GM19035 (cell line): Measurements from ENCODE around the gene MED26.
A peak's percentile ranks its signal among the peaks of the same experiment; 100 is the strongest.

Source experiments
- ATAC-seq: cut with Tn5 transposase; IDR thresholded peaks from one replicate; pipeline ENCODE4 v1.9.1; 2021; ENCODE audit not compliant: unreplicated experiment

The MED26 gene

DNA sequence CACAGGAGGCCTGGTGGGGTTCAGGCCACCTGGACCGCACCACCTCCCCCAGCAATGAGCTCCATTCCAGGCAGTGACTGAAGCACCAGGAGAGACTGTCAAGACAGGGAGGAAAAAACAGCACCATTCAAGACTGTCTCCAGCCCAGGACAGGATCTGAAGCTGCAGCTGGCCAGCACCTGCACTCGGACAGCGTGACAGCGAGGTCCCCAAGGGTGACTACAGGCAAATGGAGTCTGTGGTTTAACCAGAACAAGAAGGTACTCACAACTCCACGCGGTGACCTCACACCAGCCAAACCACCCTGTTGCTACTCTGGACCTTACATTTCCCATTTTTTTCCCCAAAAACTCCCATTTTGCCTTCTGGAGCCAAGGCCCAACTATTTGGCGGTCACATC lies 9.8 kb downstream of the MED26 start:
- ATAC-seq = no peak

DNA sequence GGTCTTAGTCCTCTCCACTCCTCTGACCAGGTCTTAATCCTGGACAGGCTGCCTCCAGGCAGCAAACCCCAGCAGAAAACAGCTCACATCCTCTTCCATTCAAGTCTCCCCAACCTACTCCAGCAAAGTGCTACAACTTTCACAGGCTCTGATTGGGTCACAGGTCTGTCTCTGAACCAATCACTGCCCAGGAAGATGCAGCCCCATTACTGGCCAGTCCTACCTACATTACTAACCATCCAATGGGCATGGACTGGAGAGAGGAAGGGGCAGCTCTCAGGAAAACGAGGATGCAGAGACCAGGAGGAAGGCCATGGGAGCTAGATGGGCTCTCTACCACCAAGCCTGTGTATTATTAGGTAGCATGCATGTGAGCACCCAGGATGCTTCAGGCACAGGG lies 12.2 kb downstream of the MED26 start:
- no peak for ATAC-seq

DNA sequence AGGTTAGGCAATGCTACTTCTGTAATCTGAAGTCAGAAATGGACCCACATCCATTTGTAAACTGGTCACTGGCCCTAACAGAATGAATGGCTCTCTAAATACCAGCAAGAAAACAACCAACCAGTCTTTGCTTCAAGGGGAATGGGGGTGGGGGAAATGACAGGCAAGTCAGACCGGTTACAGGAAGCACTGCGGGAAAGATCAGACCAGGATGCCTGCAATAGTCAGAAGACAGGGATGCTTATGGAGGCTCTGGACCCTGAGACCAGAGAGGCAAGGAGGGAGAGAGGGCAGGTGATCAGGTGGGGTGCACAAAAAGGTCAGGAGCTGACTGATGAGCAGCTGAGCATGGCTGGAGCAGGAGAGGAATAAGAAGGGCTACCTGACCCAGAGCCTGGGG lies 13.1 kb downstream of the MED26 start:
- ATAC-seq = no peak

DNA sequence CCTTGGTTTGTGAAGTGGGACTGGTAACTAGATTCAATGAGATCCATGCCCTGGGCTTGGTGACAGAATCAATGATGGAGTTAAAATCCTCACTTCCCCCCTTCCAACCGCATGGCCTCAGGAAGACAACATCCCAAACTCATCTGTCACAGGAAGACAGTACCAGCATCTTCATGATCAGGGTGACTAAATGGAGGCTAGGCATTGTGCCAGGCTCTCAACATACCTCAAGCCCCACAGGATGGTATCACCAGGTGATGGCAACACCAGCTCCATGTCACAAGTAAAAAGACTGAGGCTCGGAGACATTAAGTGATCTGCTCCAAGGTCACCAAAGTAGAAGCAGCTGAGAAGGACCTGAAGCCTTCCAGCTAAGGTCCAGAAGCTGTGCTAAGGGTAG lies 14.2 kb downstream of the MED26 start:
- no peak for ATAC-seq

DNA sequence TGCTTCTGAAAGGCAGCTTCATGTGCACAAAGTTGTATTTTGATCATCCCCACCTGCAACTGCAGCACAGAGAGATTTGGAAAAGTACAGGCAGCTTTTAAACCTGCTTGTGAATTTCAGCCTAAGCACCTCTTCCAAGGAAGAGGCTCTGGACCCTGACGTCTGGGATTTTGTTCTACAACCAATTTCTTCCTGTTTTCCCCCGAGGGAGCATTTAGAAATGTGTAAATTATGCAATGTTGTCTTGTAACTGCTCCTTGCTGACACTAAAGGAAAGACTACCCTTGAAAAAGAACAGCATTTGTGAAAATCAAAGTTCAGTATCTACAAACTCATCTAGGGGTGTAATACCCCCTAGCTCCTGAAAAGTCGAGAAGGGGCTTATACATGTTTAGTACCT lies 15.4 kb downstream of the MED26 start:
- ATAC-seq = no peak

DNA sequence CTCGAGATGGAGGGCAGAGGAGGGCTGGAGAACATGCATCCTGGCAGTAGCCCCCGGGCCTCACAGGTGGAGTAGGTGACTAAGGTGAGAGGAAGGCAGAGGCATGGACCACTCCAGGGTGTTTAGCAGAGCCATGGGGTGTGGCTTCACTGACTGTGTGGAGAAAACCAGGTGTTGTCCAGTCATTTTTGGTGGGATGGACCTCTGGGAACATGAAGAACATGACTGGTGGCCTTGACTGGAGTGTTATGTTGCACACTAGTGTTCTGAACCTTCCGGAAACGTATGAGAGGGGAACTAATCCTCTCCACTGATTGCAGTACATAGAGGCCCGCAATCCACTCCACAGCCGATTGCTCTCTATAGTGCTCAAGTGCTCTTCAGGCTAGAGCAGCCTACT lies 16.9 kb downstream of the MED26 start:
- ATAC-seq = no peak

DNA sequence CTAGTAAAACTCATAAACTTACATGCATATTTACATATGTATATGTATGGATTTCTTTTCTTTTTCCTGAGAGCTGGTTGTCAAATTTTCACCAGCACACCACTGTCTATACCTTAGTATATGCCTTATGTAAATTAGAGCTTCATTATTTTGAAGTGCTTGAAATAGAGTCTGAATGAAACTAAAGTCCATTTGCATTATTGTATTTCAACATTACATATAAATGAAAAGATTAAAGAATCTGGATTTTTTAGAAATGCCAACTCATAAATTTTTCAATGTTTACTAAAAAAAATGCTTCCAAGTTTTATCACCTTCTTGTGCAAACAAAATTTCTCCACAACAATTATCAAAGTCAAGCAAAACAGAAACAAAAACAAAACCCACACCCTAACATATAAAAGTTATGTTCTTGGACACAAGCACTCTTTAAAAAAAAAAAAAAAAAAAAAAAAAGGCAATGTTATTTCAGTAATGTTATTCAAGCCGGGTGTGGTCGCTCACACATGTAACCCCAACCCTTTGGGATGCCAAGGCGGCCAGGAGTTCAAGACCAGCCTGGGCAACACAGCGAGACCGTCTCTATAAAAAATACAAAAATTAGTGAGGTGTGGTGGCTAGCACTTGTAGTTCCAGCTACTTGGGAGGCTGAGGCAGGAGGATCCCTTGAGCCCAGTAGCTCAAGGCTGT lies 18.3 kb downstream of the MED26 start:
- ATAC-seq = no peak

DNA sequence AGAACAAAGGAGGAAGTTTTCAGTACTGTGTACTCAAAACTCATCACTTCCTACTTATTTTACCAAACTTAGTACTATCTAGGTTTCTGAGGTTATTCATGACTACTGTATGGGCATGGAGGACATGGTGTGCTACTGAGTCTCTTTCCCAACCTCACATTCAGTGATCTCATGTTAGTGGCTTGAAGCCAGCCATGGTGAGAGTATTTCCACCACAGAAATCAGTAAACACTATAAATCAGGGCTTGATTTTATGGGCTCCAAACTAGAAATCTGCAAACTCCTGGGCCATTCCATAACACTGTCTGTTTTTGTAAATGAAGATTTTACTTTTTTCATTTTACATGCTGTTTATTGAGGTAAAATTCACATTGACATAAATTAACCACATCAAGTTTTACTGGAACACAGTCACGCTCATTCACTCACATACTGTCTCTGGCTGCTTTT lies 19.7 kb downstream of the MED26 start:
- ATAC-seq = no peak

DNA sequence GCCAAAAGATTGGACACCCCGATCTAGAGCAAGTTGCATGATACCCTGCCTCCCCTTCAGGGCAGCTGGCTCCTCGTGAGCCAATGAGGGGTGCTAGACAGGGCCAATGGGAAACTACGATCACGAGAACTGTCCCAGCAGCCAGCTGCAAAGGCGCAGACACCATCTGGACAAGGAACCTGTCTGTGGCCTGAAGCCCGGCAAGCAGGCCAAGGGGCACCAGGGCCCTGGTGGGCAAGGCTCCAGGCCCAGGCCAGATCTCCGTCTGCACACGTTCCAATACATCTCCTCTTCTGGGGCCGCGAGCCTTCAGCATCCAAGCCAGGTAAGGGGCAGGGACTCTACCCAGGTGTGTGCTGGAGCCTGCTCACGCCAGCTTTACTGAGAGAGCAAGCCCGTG lies 20.2 kb downstream of the MED26 start:
- no peak for ATAC-seq

DNA sequence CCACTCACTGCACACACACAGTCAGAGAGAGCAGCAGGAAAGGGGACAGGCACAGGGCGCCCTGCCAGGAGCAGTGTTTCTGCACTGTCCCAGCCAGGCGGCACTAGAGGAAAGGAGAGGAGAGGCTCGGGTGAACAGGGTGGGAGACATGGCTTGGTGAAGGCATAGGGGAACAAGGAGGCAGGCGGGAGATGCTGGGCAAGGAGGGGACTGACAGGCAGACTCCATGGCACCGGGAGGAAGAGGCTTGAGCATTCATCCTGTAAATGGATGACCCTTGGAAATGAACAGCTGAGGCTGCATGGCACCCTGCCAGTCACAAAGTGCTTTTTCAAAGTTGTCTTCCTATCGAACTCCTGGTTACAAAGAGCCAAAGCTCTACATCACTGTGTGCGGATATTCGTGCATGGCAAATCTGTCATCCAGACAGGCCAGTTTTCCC lies 22.4 kb downstream of the MED26 start:
- ATAC-seq = no peak

DNA sequence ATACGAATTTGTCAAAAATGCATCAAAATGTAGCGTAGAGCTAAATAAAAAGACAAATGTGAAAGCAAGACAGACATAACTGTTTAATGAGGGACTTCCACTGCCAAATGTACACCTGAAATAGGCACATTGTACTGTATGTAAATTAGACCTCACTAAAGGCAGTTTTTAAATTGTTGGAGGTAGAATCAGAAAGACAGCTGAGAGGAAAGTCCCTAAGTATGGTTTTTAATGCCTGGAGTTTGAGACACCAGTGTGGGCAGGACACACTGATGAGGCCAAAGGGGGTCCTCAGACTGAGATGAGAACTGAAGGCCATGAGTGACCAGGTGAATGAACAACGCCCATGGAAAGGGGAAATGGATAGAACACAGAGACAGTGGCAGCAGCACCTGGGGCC lies 22.9 kb downstream of the MED26 start:
- ATAC-seq = no peak

DNA sequence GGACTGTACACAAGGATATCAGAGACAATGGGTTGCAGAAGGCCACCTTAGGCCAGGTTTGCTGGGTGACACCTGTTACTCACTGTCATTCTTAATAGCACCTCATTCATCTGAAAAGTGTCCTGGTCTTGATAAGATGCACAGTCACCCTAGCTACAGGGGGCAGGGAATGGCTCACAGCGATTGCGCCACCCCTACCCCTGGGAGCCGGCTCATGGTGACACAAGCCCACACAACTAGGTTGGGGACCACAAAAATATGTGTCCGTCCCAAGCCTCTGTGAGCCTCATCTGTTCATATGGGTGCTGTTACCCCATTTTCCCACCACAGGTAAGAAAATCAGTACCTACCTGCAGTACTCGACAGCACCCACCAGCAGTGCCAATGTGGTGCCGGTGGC lies 23.4 kb downstream of the MED26 start:
- no peak for ATAC-seq

DNA sequence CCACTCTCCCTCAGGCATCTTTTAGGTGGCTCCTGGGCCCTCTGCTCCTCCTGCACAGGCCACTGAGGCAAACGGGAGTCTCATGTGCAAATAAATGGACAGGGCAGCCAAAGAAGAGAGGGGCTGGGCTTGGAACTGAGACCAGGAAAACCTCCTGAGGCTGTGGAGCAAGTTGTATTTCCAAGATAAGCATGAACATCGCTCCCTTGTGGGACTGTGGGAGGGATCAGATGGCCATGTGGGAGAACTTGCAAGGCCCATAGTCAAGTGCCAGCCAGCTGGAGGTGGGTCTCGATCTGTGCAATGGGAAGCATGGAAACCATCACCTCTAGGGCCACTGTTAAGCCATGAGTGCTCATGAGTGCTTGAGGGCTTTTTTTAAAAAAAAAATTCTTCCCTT lies 24.9 kb downstream of the MED26 start:
- no peak for ATAC-seq

DNA sequence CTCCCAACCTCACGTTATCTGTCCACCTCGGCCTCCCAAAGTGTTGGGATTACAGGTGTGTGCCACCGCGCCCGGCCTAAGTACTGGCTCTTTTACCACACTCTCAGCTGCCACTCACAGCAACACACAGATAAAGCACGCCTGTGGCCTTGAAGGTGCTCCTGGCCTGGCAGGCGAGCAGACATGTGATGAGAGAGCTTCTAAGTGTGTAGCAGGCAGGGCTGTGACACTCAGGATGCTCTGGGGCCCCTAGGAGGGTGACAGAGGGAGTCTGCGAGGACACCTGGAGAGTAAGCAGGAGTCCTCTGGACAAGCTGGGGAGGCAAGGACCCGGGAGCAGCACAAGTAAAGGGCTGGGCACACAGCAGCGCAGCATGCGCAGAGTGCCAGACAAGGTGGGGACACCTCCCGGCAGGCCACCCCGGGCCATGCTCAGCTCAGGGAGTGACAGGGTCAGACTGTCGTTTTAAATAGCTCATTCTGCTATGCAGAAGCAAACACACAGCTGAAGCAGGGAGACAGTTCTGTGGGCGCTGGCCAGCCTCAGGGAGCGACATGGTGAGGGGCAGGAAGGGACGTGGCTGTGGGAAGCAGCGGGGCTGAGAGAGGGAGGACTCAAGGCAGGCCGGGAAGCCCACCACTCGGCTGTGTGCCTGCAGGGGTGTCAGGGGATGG lies 26.5 kb downstream of the MED26 start:
- no peak for ATAC-seq

DNA sequence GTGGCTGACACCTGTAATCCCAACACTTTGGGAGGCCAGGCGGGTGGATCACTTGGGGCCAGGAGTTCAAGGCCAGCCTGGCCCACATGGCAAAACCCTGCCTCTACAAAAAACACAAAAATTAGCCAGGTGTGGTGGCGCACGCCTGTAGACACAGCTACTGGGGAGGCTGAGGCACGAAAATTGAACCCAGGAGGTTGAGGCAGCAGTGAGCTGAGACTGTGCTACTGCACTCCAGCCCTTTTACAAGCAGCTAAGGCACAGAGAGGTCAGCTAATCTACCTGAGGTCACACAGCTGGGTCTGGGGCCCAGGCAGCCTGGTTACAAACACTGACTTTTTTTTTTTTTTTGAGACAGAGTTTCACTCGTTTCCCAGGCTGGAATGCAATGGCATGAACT lies 27.2 kb downstream of the MED26 start:
- no peak for ATAC-seq

DNA sequence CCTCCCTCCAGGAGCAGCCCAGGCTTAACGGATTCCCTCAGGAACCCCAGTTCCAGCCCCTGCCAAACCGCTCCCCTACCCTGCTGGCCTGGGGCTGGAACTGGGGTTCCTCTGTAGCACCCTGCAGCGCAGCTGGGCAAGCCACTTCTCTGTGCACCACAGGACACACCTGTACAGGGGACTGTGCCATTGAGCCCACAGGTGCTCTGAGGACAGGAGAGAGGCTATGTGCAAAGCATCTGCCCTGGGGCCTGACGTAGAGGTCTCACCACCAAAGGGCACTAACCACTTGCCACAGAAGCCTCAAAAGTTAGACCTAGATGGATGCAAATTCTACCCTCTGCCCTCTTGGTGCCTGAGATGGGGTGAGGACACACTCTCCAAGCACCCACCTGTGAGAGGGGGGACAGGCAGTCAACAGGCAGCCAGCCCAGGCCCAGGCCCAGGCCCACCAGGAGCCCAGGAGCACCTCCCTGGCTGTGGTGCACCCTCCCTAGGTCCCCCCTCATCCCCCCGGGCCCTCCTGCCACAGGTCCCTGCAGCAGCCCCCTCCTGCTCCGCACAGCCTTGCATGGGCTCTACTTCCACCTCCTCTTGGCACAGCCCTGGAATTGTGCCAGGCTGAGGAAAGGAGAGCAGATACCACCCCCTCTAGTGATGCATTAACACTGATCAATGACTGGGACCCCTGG lies 28.2 kb downstream of the MED26 start:
- no peak for ATAC-seq

DNA sequence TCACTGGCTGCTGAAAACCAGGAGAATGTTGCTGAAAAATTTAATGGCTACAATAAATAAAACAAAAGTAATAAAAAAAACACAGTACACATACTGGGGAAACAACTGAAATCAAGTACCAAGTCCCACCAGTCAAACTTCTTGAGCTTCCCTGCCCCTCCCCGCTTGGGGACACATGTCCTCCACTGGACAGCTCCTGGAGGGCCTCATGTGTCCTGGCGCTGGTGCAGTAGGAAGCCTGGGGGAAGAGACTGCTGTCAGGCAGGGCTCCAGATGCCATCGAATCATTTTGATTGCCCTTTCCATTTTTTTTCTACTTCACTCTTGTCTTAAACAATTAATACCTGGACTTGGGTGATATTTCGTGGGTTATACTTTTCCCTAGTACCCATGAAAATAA lies 29.2 kb downstream of the MED26 start:
- no peak for ATAC-seq

DNA sequence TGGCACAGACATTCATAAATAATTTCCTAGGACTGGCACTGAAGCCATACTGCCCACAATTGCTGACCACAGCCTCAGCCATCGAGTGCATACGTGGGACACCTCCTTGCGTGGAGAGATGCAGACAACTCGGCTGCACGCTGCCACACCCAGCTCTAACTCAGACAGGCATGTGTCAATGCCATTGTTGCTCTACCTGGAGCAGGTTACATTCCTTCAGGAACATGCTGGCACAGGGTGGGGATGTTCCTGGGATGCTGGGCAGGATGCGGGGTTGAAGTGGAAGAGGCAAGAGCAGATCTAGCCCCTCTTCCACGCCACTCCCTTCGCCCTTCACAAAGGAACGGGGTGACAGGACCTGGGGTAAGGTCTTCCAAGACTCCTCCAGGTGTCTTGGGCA lies 31.6 kb downstream of the MED26 start:
- ATAC-seq = no peak

DNA sequence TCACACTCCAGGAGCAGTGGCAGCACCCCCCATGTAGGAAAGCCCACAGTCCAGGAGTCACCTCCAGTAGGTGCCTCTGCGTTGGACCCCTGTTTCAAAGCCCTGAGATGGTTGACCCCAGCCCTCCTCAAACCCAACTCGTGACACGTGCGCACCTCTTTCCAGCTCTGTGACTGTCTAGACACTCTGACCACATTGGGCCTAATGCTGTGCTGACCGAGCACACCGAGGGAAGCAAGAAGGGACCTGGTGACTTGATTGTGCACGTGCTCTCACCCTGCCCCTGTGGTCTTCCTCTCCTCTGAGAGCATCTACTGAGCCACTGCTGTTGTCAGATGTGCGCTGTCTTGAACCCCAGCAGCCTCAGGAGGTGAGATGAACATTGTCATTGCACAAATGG lies 32.9 kb downstream of the MED26 start:
- ATAC-seq = no peak

DNA sequence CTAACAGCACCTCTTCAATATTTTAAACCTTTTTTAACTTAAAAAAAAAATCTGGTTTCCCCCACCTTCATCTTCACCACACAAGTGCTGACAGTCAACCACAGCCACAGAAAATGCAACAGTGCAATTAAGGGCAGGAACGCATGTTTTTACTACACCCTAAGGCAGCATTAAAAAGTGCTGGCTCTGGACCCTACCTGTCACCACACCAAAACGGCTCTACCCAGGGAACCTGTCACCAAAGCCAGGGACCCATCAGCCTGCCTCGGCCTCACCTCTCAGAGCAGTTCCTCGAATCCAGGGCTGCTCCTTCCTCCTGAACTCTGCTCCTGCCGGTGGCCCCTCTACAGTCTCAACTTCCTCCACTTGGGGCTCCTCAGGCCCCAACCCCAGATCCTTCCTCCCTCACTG lies 33.3 kb downstream of the MED26 start:
- no peak for ATAC-seq

DNA sequence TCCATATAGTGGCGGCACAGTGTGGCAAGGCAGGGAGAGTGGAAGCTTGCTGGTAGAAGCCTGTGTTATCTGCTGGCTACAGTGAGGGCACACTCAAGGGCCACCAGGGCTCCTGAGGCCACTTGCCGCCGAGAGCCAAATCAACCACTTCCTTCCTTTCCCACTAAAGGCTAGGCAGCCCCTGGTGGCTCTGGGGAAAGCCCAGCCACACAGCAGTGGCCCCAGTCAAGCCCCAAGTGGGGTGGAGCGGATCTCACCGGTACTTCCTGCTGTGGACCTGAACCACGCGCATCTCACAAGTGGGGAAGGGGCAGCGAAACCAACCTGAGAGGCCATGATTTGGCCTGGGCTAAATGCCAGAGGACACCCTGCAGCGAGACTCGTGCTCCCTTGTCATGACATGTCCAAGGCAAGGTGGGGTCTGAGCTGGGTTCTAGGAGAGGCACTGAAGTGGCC lies 33.8 kb downstream of the MED26 start:
- ATAC-seq = peak; percentile 55

DNA sequence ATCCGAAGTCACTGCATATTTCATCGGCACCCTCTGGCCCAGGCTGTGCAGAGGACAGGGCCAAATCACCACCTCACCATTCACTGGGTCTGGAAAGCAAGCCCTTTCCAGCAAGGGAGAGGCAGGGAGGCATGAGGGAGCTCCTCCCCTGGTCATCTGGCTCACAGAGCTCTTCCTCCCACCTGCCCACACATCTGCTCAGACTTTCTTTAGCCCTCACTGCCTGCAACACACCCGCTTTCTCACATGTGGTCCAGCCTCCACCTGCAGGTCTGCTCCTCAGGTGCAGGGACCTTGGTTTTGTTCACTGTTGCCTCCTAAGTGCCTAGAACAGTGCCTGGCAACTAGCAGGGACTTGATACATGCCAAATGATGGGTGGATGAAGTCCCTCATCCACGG lies 34.8 kb downstream of the MED26 start:
- no peak for ATAC-seq
